ENCODE data around the gene NDUFS3.
"Not testable (repeated sequence)": the region's sequence is repeated elsewhere in the genome, so short reads cannot be mapped to it uniquely, and the experiment has no call there.

The NDUFS3 gene

GRCh38 chr11:47578524-47579494 is at the start of gene NDUFS3, which contains the start of gene KBTBD4:
TSS of gene NDUFS3 (plus strand) at chr11:47579074. CDS start at chr11:47579092, 18 bp downstream.
TSS of gene KBTBD4 (minus strand) at chr11:47578970. CDS start at chr11:47578951, 19 bp downstream.
- peak; percentile 87 for DNase-seq

GRCh38 chr11:47529951-47530350 is 48.9 kb upstream of the NDUFS3 start:
- DNase-seq = no peak

GRCh38 chr11:47530721-47531120 is 48.2 kb upstream of the NDUFS3 start:
- not testable (repeated sequence) for DNase-seq

GRCh38 chr11:47531666-47532065 is 47.2 kb upstream of the NDUFS3 start:
- no peak for DNase-seq

GRCh38 chr11:47532597-47533213 is 46.2 kb upstream of the NDUFS3 start:
- DNase-seq = no peak

- DNase-seq = no peak
These were observed 45.2 kb upstream of the NDUFS3 start for GRCh38 chr11:47533690-47534151.

GRCh38 chr11:47534704-47535251 is 44.1 kb upstream of the NDUFS3 start:
- DNase-seq = no peak

GRCh38 chr11:47536915-47537314 is 42.0 kb upstream of the NDUFS3 start:
- DNase-seq = no peak

GRCh38 chr11:47538741-47539565 is 39.9 kb upstream of the NDUFS3 start:
- no peak for DNase-seq

- DNase-seq = no peak
These were observed 39.2 kb upstream of the NDUFS3 start for GRCh38 chr11:47539681-47540039.

GRCh38 chr11:47541070-47541469 is 37.8 kb upstream of the NDUFS3 start:
- no peak for DNase-seq

GRCh38 chr11:47545298-47545697 is 33.6 kb upstream of the NDUFS3 start:
- DNase-seq = no peak

GRCh38 chr11:47546274-47546673 is 32.6 kb upstream of the NDUFS3 start:
- DNase-seq = not testable (repeated sequence)

- no peak for DNase-seq
These were observed 28.4 kb upstream of the NDUFS3 start for GRCh38 chr11:47550288-47551047.

- DNase-seq = no peak
These were observed 27.8 kb upstream of the NDUFS3 start for GRCh38 chr11:47551086-47551485.

GRCh38 chr11:47552056-47552565 is 26.8 kb upstream of the NDUFS3 start:
- no peak for DNase-seq

GRCh38 chr11:47552566-47553405 is 26.1 kb upstream of the NDUFS3 start, which contains the start of gene CELF1:
TSS of gene CELF1 (minus strand) at chr11:47553132. CDS start at chr11:47499523, 53,609 bp downstream.
- DNase-seq = peak; percentile 93

- DNase-seq = no peak
These were observed 25.5 kb upstream of the NDUFS3 start for GRCh38 chr11:47553406-47553743.

- DNase-seq = not testable (repeated sequence)
These were observed 21.9 kb upstream of the NDUFS3 start for GRCh38 chr11:47557004-47557403.

- DNase-seq = no peak
These were observed 20.2 kb upstream of the NDUFS3 start for GRCh38 chr11:47558695-47559094.

- no peak for DNase-seq
These were observed 18.4 kb upstream of the NDUFS3 start for GRCh38 chr11:47560426-47560825.

Measured in CD4-positive, alpha-beta T cell treated with Interleukin-6 for 4 hours (primary cell).